HAP-1 (cell line): Measurements from ENCODE around the gene CDK19.

Experiments used
- DNase-seq, 2 experiments: peaks; one replicate each; pipeline ENCODE4 v3.0.0-alpha.2; 2016 to 2020; ENCODE audit warnings: low spot score in 2 of 2
- H3K27me3 ChIP-seq: fragments of 250-450 bp; sonication (Bioruptor Pico); 2 replicates; pipeline ENCODE4 v1.5.1; 2020; ENCODE audit warnings: low read depth, mild to moderate bottlenecking, moderate library complexity
- H3K36me3 ChIP-seq: fragments of 250-450 bp; sonication (Bioruptor Pico); replicated peaks from 2 replicates; pipeline ENCODE4 v1.5.1; 2020; ENCODE audit warnings: mild to moderate bottlenecking
- H3K4me1 ChIP-seq: fragments of 250-450 bp; sonication (Bioruptor Pico); 2 replicates; pipeline ENCODE4 v1.5.1; 2020; ENCODE audit warnings: mild to moderate bottlenecking
- H3K4me3 ChIP-seq: fragments of 250-450 bp; sonication (Bioruptor Pico); 2 replicates; pipeline ENCODE4 v1.5.1; 2020; ENCODE audit warnings: mild to moderate bottlenecking, moderate library complexity
- H3K9me3 ChIP-seq: fragments of 250-450 bp; sonication (Bioruptor Pico); 2 replicates; pipeline ENCODE4 v1.5.1; 2020; ENCODE audit warnings: mild to moderate bottlenecking, moderate library complexity
- in situ Hi-C: fragments of 300-500 bp; cut with MboI; formaldehyde crosslinking; loops from 3 replicates; pipeline ENCODE4 v1.14.3; 2020; ENCODE audit warnings: low sequenced_read_pairs, inconsistent platforms, mixed read lengths

CDK19 gene

DNA sequence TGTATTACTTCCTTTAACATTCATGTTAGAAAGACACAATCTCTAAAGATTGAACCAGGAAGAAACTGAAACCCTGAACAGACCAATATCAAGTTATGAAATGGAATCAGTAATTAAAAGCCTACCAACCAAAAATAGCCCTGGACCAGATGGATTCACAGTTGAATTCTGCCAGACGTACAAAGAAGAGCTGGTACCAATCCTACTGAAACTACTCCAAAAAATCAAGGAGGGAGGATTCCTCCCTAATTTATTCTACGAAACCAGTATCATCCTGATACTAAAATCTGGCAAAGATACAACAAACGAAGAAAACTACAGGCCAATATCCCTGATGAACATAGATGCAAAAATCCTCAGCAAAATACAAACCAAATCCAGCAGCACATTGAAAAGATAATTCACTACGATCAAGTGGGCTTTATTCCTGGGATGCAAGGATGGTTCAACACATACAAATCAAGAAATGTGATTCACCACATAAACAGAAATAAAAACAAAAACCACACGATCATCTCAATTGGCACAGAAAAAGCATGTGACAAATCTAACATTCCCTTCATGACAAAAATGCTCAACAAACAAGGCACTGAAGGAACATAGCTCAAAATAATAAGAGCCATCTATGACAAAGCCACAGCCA lies 15.0 kb downstream of the CDK19 start:
- peaks cover 6% of the 10 kb centered on the region; the same call in 1 of the 2 replicates for H3K9me3 ChIP-seq
- no peaks in the 10 kb centered on the region for H3K27me3 ChIP-seq
- H3K4me3 ChIP-seq = no peak overlapping the region
- in situ Hi-C loops = no loop called here
- no peak for DNase-seq
- no peaks in the 10 kb centered on the region for H3K36me3 ChIP-seq
- H3K4me1 ChIP-seq = peaks cover 4% of the 10 kb centered on the region; the same call in 1 of the 2 replicates

DNA sequence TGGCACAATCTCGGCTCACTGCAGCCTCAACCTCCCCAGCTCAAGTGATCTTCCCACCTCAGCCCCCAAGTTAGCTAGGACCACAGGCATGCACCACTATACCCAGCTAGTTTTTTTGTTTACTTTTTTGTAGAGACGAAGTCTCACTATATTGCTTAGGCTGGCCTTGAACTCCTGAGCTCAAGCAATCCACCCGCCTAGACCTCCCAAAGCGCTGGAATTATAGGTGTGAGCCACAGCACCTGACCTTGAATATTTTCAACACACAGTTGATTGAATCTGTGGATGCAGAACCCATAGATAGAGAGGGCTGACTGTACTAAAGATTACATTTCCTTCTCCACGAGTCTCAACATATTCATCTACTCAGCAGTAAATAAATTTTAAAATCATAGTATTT lies 15.6 kb downstream of the CDK19 start:
- Histone ChIP-seq H3K27me3 (no peaks in the 10 kb centered on the region), H3K9me3 (peaks cover 6% of the 10 kb centered on the region; the same call in 1 of the 2 replicates), H3K4me3 (no peak overlapping the region), H3K36me3 (no peaks in the 10 kb centered on the region), H3K4me1 (peaks cover 4% of the 10 kb centered on the region; the same call in 1 of the 2 replicates)
- no peak for DNase-seq
- in situ Hi-C loops = no loop called here

DNA sequence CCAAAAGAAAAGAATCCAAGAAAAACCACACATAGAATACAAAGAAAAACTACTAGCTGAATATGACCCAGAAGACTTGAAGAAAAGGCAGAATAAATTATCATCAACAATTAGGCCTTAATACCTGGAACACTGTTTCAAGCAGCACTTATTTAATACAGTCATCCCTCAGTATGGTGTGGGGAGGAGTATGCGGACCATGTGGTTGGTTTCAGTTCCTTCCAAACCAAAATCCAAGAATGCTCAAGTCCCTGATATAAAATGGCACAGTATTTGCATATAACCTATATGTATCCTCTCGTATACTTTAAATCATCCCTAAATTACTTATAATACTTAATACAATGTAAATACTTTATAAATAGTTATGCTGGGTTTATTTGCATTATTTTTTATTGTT lies 16.1 kb downstream of the CDK19 start:
- H3K36me3 ChIP-seq = no peaks in the 10 kb centered on the region
- no peak for DNase-seq
- H3K27me3 ChIP-seq = no peaks in the 10 kb centered on the region
- peaks cover 6% of the 10 kb centered on the region; the same call in 1 of the 2 replicates for H3K9me3 ChIP-seq
- H3K4me3 ChIP-seq = no peak overlapping the region
- H3K4me1 ChIP-seq = peaks cover 4% of the 10 kb centered on the region; the same call in 1 of the 2 replicates
- in situ Hi-C loops = no loop called here

DNA sequence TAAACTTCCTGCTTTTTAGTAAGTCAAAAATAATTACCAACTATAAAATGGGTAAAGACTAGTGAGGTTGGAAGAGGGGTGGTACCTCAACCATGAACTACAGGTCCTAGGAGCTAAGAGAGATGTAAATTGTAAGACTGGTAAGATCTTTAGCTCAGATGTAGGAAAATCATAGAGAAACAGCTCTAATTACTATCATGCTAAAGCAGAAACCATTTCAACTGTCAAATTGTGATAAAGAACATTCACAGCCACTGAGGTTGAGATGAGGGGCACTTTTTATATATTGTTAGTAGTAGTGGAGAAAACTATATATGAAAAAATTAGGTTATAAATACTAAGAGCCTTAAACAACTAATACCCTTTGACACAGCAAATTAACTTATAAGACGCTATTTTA lies 20.0 kb downstream of the CDK19 start:
- no peak for DNase-seq
- no peak overlapping the region for H3K4me3 ChIP-seq
- in situ Hi-C loops = no loop called here
- H3K4me1 ChIP-seq = no peaks in the 10 kb centered on the region
- H3K9me3 ChIP-seq = peaks cover under 1% of the 10 kb centered on the region; the same call in 1 of the 2 replicates
- H3K27me3 ChIP-seq = no peaks in the 10 kb centered on the region
- H3K36me3 ChIP-seq = no peaks in the 10 kb centered on the region

DNA sequence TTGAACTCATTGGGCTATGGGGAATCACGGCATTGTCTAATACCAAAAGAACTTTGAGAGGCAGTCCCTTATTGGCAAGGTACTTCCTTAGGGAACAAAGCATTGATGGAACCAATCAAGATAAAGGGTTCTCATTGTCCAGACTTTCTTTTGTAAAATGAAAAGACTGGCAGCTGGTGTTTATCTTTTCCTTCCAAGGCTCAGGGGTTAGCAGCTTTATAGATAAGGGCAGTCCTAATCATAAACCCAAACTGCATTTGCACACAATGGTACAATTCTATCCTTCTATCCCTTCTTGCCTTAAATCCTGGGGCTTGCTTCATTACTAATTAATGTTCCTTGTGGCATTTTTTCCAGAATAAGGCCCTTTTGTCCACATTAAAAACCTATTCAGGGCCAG lies 28.6 kb downstream of the CDK19 start:
- DNase-seq = no peak
- Histone ChIP-seq H3K4me1 (no peaks in the 10 kb centered on the region), H3K4me3 (no peak overlapping the region), H3K36me3 (no peaks in the 10 kb centered on the region), H3K9me3 (peaks cover 4% of the 10 kb centered on the region), H3K27me3 (no peaks in the 10 kb centered on the region)
- in situ Hi-C loops = no loop called here

DNA sequence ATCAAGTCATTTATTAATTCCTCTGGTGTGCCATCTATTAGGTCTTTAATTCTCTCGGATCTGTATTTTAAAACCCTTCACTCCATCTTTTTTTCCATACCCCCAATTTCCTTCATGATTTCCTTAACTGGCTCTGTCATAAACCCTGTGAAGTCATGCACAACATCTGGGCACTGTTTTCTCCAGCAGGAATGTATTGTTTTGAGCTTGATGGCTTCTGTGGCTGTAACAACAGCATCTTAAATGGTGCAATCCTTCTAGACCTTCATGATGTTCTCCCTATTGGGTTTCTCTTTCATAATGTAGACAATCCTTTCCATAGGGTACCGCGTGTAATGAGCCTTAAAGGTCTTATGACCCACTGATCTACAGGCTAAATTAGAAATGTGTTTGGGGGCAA lies 29.0 kb downstream of the CDK19 start:
- Histone ChIP-seq H3K36me3 (no peaks in the 10 kb centered on the region), H3K27me3 (no peaks in the 10 kb centered on the region), H3K9me3 (peaks cover 4% of the 10 kb centered on the region), H3K4me1 (no peaks in the 10 kb centered on the region), H3K4me3 (no peak overlapping the region)
- in situ Hi-C loops = no loop called here
- DNase-seq = no peak

DNA sequence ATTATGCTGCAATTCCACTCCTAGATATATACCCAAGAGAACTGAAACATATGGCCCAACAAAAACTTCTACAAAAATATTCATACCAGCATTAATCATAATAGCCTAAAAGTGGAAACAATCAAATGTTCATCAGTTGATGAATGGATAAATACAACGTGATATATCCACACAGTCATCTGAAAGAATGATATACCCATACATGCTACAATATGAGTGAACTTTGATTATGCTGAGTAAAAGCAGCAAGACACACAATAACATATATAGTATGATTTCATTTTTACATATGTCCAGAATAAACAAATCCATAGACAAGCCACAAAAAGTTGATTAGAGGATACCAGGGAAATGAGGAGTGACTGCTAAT lies 30.7 kb downstream of the CDK19 start:
- no peak overlapping the region for H3K4me3 ChIP-seq
- in situ Hi-C loops = no loop called here
- peaks cover 4% of the 10 kb centered on the region for H3K9me3 ChIP-seq
- DNase-seq = no peak
- no peaks in the 10 kb centered on the region for H3K27me3 ChIP-seq
- no peaks in the 10 kb centered on the region for H3K4me1 ChIP-seq
- H3K36me3 ChIP-seq = no peaks in the 10 kb centered on the region

DNA sequence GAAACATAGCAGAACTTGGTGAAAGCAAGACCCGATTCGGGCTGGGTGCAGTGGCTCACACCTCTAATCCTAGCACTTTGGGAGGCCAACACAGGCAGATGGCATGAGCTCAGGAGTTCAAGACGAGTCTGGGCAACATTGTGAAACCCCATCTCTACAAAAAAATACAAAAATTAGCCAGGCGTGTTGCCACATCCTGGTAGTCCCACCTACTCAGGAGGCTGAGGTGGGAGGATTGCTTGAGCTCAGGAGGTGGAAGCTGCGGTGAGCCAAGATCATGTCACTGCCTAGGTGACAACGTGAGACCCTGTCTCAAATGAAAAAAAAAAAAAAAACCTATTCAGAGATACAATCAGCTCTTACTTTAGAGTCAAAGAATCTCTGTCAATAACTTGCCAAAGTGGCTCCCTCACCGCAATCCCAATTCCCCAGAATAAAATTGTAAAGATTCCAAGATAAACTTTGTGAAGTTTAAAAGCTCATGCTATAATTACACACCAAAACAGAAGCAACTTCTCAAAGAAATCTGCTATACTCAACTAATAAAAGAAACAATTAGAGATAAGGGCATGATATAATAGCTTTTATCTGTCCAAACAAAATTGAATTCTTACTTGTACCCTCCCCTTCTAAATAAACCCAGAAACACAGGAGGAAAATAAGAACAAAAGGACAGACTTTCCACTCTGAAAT lies 33.6 kb downstream of the CDK19 start:
- Histone ChIP-seq H3K27me3 (no peaks in the 10 kb centered on the region), H3K9me3 (no peaks in the 10 kb centered on the region; the same call in 1 of the 2 replicates), H3K36me3 (no peaks in the 10 kb centered on the region), H3K4me3 (no peak overlapping the region), H3K4me1 (no peaks in the 10 kb centered on the region)
- DNase-seq = no peak
- in situ Hi-C loops = no loop called here

DNA sequence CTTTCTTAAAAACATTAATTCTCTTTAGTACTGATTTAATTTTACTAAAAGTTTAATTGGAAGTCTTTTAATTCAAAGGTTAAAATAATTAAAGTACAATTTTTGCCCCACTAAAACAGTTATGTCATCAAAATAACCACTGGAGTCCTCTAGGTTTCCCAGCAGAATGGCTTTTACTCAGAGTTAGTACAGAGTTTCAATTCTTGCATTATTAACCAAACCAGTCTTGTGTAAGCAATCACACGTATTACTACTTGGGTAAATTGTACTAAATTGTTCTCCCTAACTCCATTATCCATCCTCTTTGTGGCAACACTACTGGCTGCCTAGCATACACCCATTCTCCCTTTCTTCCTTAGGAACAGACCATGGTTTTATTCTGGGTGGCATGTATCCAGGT lies 36.9 kb downstream of the CDK19 start:
- H3K4me3 ChIP-seq = no peak overlapping the region
- H3K36me3 ChIP-seq = no peaks in the 10 kb centered on the region
- H3K4me1 ChIP-seq = no peaks in the 10 kb centered on the region
- in situ Hi-C loops = no loop called here
- DNase-seq = no peak
- no peaks in the 10 kb centered on the region for H3K9me3 ChIP-seq
- H3K27me3 ChIP-seq = no peaks in the 10 kb centered on the region

DNA sequence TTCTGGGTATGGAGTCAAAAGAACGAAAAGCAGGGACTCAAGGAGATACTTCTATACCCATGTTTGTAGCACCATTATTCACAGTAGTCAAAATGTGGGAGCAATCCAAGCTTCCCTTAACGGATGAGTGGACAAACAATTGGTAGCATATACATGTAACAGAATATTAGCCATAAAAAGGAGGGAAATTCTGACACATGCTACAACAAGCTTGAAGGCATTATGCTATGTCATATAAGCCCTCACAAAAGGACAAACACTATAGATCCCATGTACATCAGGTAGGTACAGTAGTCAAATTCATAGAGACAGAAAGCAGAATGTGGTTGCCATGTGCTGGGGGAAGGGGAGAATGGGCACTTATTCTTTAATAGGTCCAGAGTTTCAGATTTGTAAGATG lies 37.6 kb downstream of the CDK19 start:
- DNase-seq = no peak
- in situ Hi-C loops = no loop called here
- H3K9me3 ChIP-seq = no peaks in the 10 kb centered on the region
- no peaks in the 10 kb centered on the region for H3K4me1 ChIP-seq
- H3K4me3 ChIP-seq = no peak overlapping the region
- no peaks in the 10 kb centered on the region for H3K27me3 ChIP-seq
- H3K36me3 ChIP-seq = no peaks in the 10 kb centered on the region

DNA sequence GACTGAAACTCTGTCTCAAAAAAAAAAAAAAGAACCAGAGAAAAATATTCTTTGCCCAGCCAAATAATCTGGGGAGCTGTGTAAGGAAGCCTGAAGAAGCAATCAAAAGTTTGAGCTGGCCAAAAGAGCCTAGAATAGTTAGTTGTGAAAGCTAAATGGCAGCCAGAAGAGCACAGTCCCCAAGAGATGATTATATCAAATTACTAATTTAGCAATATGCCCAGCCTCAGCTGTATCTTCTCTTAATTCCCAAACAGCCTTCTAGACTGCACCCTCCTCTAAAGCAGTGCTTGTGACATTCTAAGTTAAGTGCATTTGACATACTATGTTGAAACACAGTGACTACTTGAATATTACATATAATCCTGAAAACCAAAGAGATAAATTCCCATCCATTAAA lies 38.9 kb downstream of the CDK19 start:
- H3K27me3 ChIP-seq = no peaks in the 10 kb centered on the region
- no peak for DNase-seq
- H3K36me3 ChIP-seq = no peaks in the 10 kb centered on the region
- in situ Hi-C loops = no loop called here
- H3K9me3 ChIP-seq = no peaks in the 10 kb centered on the region
- no peaks in the 10 kb centered on the region for H3K4me1 ChIP-seq
- H3K4me3 ChIP-seq = no peak overlapping the region

DNA sequence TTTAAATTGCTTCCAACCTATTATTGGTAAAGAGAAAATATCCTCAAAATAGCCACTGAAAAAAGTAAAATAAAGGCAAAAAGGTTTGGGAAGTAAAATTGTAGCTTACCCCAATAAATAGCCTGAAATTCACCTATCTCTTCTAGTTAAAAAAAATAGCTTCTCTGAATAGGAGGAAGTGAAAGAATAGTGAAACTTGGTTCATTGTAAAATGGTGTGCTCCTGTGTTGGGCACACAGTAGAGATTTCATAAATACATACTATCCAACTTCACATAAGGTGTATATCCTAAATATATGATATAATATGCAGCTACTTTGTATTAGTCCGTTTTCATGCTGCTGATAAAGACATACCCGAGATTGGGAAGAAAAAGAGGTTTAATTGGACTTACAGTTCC lies 45.3 kb downstream of the CDK19 start:
- in situ Hi-C loops = no loop called here
- Histone ChIP-seq H3K27me3 (no peaks in the 10 kb centered on the region), H3K9me3 (no peaks in the 10 kb centered on the region), H3K36me3 (no peaks in the 10 kb centered on the region), H3K4me3 (no peak overlapping the region), H3K4me1 (no peaks in the 10 kb centered on the region)
- DNase-seq = no peak

DNA sequence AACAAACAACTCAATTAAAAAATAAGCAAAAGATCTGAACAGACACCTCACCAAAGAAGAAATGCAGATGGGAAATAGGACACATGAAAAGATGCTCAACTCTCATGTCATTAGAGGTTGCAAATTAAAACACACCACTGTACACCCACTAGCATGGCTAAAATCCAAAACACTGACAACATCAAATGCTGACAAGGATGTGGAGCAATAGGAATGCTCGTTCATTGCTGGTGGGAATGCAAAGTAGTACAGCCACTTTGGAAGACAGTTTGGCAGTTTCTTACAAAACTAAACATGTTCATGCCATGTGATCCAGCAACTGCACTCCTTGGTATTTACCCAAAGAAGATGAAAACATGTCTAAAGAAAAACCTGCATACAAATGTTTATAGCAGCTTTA lies 47.2 kb downstream of the CDK19 start:
- Histone ChIP-seq H3K36me3 (no peaks in the 10 kb centered on the region), H3K9me3 (no peaks in the 10 kb centered on the region), H3K27me3 (no peaks in the 10 kb centered on the region), H3K4me1 (no peaks in the 10 kb centered on the region), H3K4me3 (no peak overlapping the region)
- in situ Hi-C loops = no loop called here
- no peak for DNase-seq

DNA sequence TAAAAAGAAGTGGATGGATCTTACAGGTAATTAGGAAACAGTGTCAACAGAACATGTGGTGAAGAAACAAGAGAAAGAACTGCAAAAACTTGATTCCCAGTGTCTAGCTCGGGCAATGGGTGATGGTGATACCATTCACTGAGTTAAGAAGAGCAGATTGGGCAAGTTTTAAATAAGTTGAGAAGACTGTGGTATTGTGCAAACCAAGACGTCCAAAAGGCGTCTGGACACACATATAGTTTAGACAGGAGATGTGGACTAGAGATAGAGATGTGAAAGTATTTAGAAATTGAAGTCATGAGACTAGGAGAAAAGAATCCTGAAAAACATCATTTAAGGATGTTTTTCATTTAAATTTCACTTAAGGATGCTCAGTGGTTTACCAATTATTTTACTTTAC lies 53.9 kb downstream of the CDK19 start:
- H3K36me3 ChIP-seq = no peaks in the 10 kb centered on the region
- no peak overlapping the region for H3K4me3 ChIP-seq
- no peaks in the 10 kb centered on the region for H3K27me3 ChIP-seq
- H3K4me1 ChIP-seq = no peaks in the 10 kb centered on the region
- no peaks in the 10 kb centered on the region for H3K9me3 ChIP-seq
- no peak for DNase-seq
- in situ Hi-C loops = no loop called here
